Skeletal muscle satellite cell (primary cell): ENCODE measurements around the gene PRKN.
"Not testable (repeated sequence)": the region's sequence is repeated elsewhere in the genome, so short reads cannot be mapped to it uniquely, and the experiment has no call there.

Experiments used
- H3K27me3 ChIP-seq: 2 replicates; pipeline ENCODE4 v1.7.0; 2013; ENCODE audit warnings: low read length; ENCODE audit not compliant: control insufficient read depth, insufficient read depth
- H3K36me3 ChIP-seq: 2 replicates; pipeline ENCODE4 v1.7.0; 2013; ENCODE audit warnings: mild to moderate bottlenecking, control low read depth, low read length; ENCODE audit not compliant: insufficient read depth
- H3K4me1 ChIP-seq: 2 replicates; pipeline ENCODE4 v1.7.0; 2013; ENCODE audit warnings: low read length; ENCODE audit not compliant: control insufficient read depth, insufficient read depth
- H3K4me2 ChIP-seq: 2 replicates; pipeline ENCODE4 v1.7.0; 2013; ENCODE audit warnings: mild to moderate bottlenecking, low read length
- H3K4me3 ChIP-seq: 2 replicates; pipeline ENCODE4 v1.7.0; 2013; ENCODE audit warnings: low read length
- H3K9ac ChIP-seq: 2 replicates; pipeline ENCODE4 v1.7.0; 2013; ENCODE audit warnings: mild to moderate bottlenecking, low read depth, low read length, moderate library complexity
- H3K9me3 ChIP-seq: replicated peaks from 2 replicates; pipeline ENCODE4 v1.7.0; 2013; ENCODE audit warnings: mild to moderate bottlenecking, control low read depth, low read length

PRKN gene

GRCh38 chr6:161882196-161882765, 845.3 kb downstream of the PRKN start:
- no peaks in the 10 kb centered on the region for H3K9me3 ChIP-seq

GRCh38 chr6:161880056-161880455, 847.5 kb downstream of the PRKN start:
- H3K4me2 ChIP-seq, result no peak overlapping the region
- H3K4me3 ChIP-seq, result no peak overlapping the region
- H3K9me3 ChIP-seq, result no peaks in the 10 kb centered on the region
- no peaks in the 10 kb centered on the region for H3K36me3 ChIP-seq
- no peak overlapping the region for H3K9ac ChIP-seq
- no peaks in the 10 kb centered on the region for H3K4me1 ChIP-seq
- H3K27me3 ChIP-seq, result no peaks in the 10 kb centered on the region

More at GRCh38 chr6:161882196-161882765, 845.3 kb downstream of the PRKN start:
- H3K9ac ChIP-seq, result no peak overlapping the region
- no peak overlapping the region for H3K4me3 ChIP-seq
- no peak overlapping the region for H3K4me2 ChIP-seq
- no peaks in the 10 kb centered on the region for H3K36me3 ChIP-seq
- no peaks in the 10 kb centered on the region for H3K27me3 ChIP-seq
- no peaks in the 10 kb centered on the region for H3K4me1 ChIP-seq

DNA sequence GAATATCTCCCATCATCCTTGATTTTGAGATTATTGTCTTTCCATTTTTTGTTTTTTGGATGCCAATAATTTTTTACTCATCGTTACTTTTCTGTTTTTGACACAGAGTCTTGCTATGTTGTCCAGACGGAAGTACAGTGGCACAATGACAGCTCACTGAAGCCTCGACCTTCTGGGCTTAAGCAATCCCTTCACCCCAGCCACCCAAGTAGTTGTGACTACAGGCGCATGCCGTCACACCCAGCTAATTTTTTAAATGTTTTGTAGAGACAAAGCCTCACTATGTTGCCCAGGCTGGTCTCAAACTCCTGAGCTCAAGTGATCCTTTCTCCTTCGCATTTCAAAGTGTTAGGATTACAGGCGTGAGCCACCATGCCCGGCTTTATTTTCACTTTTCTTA, 851.3 kb downstream of the PRKN start:
- H3K9me3 ChIP-seq, result no peaks in the 10 kb centered on the region
- H3K4me1 ChIP-seq, result no peaks in the 10 kb centered on the region
- no peak overlapping the region for H3K4me2 ChIP-seq
- H3K36me3 ChIP-seq, result no peaks in the 10 kb centered on the region
- no peak overlapping the region for H3K4me3 ChIP-seq
- no peak overlapping the region for H3K9ac ChIP-seq
- no peaks in the 10 kb centered on the region for H3K27me3 ChIP-seq

DNA sequence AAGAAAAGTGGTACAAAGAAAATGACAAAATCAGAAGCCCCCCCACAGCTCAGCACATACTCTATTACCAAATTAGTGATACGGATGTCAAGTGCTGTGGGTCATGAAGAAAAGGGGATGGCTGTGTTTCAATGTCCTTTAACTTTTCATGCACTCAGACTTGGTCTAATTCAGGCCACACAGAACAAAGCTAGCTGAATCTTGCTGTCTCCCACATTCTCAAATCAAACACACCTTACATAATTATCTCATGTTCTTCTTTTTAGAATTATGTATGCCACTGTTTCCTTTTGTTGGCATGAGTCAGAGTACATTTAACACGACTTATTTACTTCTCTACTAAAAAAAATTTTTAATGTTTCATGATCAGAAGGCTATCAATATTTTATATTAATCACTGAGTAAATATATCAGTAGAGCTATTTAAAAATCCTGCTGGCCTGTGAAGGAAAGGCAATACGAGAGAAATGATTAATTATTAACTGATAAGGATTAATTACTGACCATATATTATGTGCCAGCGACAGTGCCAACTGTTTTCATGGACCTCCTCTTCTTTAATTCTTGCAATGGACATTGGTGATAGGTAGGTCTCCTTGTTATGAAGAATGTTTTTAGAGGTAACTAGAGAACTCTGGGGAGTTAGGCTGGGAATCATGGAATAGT, 857.2 kb downstream of the PRKN start:
- no peak overlapping the region for H3K4me3 ChIP-seq
- H3K4me1 ChIP-seq, result no peaks in the 10 kb centered on the region
- no peak overlapping the region for H3K4me2 ChIP-seq
- H3K36me3 ChIP-seq, result no peaks in the 10 kb centered on the region
- H3K9me3 ChIP-seq, result no peaks in the 10 kb centered on the region
- no peak overlapping the region for H3K9ac ChIP-seq
- H3K27me3 ChIP-seq, result no peaks in the 10 kb centered on the region

- no peaks in the 10 kb centered on the region for H3K27me3 ChIP-seq
- H3K9ac ChIP-seq, result no peak overlapping the region
- H3K4me3 ChIP-seq, result no peak overlapping the region
- no peaks in the 10 kb centered on the region for H3K9me3 ChIP-seq
- no peaks in the 10 kb centered on the region for H3K4me1 ChIP-seq
- no peaks in the 10 kb centered on the region for H3K36me3 ChIP-seq
- no peak overlapping the region for H3K4me2 ChIP-seq
These were observed 858.1 kb downstream of the PRKN start for GRCh38 chr6:161869491-161869890.

DNA sequence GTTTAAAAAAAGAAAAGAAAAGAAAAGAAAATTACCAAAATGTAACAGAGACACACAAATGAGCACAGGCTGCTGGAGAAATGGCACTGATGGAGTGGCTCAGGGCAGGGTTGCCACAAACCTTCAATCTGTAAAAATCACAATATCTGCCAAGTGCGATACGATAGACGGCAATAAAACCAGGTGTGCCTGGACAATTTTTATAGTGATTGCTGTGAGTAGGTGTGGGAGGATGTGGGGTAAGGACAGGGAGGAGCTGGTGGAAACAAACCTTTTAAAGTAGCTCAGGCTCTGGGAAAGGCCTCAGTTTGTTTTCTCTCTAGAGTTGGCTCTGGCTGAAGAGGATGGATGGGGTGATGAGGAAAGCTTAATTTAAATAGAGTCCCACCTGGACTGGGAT, 861.0 kb downstream of the PRKN start:
- Histone ChIP-seq H3K36me3 (no peaks in the 10 kb centered on the region), H3K9me3 (no peaks in the 10 kb centered on the region), H3K4me1 (no peaks in the 10 kb centered on the region), H3K27me3 (no peaks in the 10 kb centered on the region), H3K4me2 (no peak overlapping the region), H3K4me3 (no peak overlapping the region), H3K9ac (no peak overlapping the region)

GRCh38 chr6:161861061-161861460, 866.5 kb downstream of the PRKN start:
- not testable (repeated sequence) for H3K9ac ChIP-seq, H3K4me3 ChIP-seq, H3K9me3 ChIP-seq

DNA sequence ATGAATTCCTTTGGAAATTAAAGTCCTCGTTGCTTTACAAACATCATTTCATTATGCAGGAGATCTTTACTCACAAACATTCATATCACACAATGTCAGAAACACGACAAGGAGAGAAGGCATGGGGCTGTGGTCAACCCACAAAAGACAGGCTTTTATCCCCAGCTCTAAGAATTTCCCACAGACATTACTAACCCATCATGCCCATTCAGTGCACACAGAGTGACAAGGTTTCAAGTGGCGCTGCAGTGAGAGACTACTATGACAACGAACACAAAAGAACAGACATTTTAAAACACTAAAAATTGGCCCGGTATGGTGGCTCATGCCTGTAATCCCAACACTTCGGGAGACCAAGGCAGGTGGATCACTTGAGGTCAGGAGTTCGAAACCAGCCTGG, 873.9 kb downstream of the PRKN start:
- Histone ChIP-seq H3K9ac (no peak overlapping the region), H3K36me3 (no peaks in the 10 kb centered on the region), H3K4me1 (no peaks in the 10 kb centered on the region), H3K27me3 (no peaks in the 10 kb centered on the region), H3K4me2 (no peak overlapping the region), H3K4me3 (no peak overlapping the region), H3K9me3 (no peaks in the 10 kb centered on the region)

More at GRCh38 chr6:161861061-161861460, 866.5 kb downstream of the PRKN start:
- H3K4me1 ChIP-seq, H3K27me3 ChIP-seq, H3K36me3 ChIP-seq, H3K4me2 ChIP-seq: not testable (repeated sequence)

DNA sequence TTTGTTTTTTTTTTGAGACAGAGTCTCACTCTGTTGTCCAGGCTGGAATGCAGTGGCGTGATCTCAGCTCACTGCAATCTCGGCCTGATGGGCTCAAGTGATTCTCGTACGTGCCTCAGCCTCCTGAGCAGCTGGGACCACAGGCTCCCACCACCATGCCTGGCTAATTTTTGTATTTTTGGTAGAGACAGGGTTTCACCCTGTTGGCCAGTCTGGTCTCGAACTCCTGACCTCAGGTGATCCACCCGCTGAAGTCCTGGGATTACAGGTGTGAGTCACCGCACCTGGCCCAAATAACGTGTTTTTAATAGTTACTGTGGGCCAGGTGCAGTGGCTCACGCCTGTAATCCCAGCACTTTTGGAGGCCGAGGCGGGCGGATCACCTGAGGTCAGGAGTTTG, 876.1 kb downstream of the PRKN start:
- not testable (repeated sequence) for H3K36me3 ChIP-seq, H3K4me2 ChIP-seq, H3K9me3 ChIP-seq, H3K4me1 ChIP-seq, H3K4me3 ChIP-seq, H3K27me3 ChIP-seq, H3K9ac ChIP-seq

- Histone ChIP-seq H3K36me3 (no peaks in the 10 kb centered on the region), H3K4me2 (no peak overlapping the region), H3K9ac (no peak overlapping the region), H3K4me3 (no peak overlapping the region), H3K4me1 (no peaks in the 10 kb centered on the region), H3K27me3 (no peaks in the 10 kb centered on the region), H3K9me3 (no peaks in the 10 kb centered on the region)
These were observed 877.0 kb downstream of the PRKN start for GRCh38 chr6:161850562-161850961.

- no peaks in the 10 kb centered on the region for H3K27me3 ChIP-seq
- no peaks in the 10 kb centered on the region for H3K9me3 ChIP-seq
- H3K36me3 ChIP-seq, result no peaks in the 10 kb centered on the region
- no peak overlapping the region for H3K9ac ChIP-seq
- H3K4me3 ChIP-seq, result no peak overlapping the region
- H3K4me1 ChIP-seq, result no peaks in the 10 kb centered on the region
- H3K4me2 ChIP-seq, result no peak overlapping the region
These were observed 879.9 kb downstream of the PRKN start for GRCh38 chr6:161847628-161848027.

DNA sequence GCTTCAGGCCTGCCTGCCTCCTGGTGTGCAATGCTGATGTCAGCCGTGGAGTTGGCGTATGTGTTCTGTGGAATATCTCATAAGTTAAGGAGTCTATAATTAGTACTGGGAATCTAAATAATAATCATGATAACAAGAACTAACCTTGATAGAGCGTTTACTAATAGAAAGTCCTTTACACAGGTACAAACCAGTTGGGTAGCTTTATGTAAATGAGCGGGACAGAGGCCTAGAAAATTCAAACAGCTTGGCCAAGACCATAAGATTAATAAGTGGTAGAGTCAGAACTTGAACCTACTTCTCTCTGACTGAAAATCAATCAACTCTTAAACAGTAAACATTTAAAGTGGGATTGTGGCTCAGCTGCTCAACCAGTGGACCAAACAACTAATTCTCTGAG, 882.8 kb downstream of the PRKN start:
- H3K4me2 ChIP-seq, result no peak overlapping the region
- H3K36me3 ChIP-seq, result no peaks in the 10 kb centered on the region
- H3K9me3 ChIP-seq, result no peaks in the 10 kb centered on the region
- no peaks in the 10 kb centered on the region for H3K4me1 ChIP-seq
- H3K4me3 ChIP-seq, result no peak overlapping the region
- no peak overlapping the region for H3K9ac ChIP-seq
- H3K27me3 ChIP-seq, result no peaks in the 10 kb centered on the region
